Activated CD4-positive, alpha-beta memory T cell treated with anti-CD3 and anti-CD28 coated beads for 36 hours (primary cell): ENCODE results near the gene HSPBP1. TPM values are rescaled to one million over a fixed set of nuclear protein-coding genes. Genes with fewer than 3 reads are reported as not detected.
A peak's percentile ranks its signal among the peaks of the same experiment; 100 is the strongest.

Experiments
- CTCF ChIA-PET: fragments of 350-600 bp; sonication (Branson Sonifier 250); formaldehyde crosslinking; loops from one replicate; lab custom pipeline; 2021; ENCODE audit warnings: antibody characterized with exemption, inconsistent platforms; lab: Charles Lee
- POLR2A ChIA-PET: fragments of 350-600 bp; sonication (Branson Sonifier 250); formaldehyde crosslinking; loops from one replicate; lab custom pipeline; 2021; ENCODE audit warnings: antibody characterized with exemption; lab: Charles Lee
- DNase-seq: peaks from one replicate; pipeline ENCODE4 v3.0.0-alpha.2; 2020
- H3K27ac Mint-ChIP-seq: one replicate; pipeline ENCODE4 v1.8.0; 2021; ENCODE audit warnings: mixed read lengths
- H3K27me3 Mint-ChIP-seq: one replicate; pipeline ENCODE4 v1.8.0; 2021; ENCODE audit warnings: mixed read lengths
- H3K36me3 Mint-ChIP-seq: one replicate; pipeline ENCODE4 v1.8.0; 2021; ENCODE audit warnings: mixed read lengths
- H3K4me1 Mint-ChIP-seq: one replicate; pipeline ENCODE4 v1.8.0; 2021; ENCODE audit warnings: low read depth, mixed read lengths
- H3K4me3 Mint-ChIP-seq: one replicate; pipeline ENCODE4 v1.8.0; 2021; ENCODE audit warnings: mild to moderate bottlenecking, mixed read lengths
- H3K9me3 Mint-ChIP-seq: one replicate; pipeline ENCODE4 v1.8.0; 2021; ENCODE audit warnings: mixed read lengths
- intact Hi-C: fragments of 100-400 bp; cut with micrococcal nuclease; formaldehyde crosslinking; loops from one replicate; pipeline ENCODE4 v1.15.1; 2023
- total RNA-seq, 2 experiments: library from RNA; stranded (reverse); gene quantifications; one replicate each; pipeline ENCODE4 v1.2.3, GENCODE V29; 2021

The HSPBP1 gene
- total RNA-seq, 2 experiments from 2014 or later = 45.0 to 45.4 TPM

- intact Hi-C loops = no loop called here
- Mint-ChIP-seq H3K27ac (no peak overlapping the region), H3K4me1 (no peaks in the 10 kb centered on the region), H3K36me3 (peaks cover 29% of the 10 kb centered on the region), H3K4me3 (no peak overlapping the region), H3K27me3 (no peaks in the 10 kb centered on the region), H3K9me3 (peaks cover 7% of the 10 kb centered on the region)
- POLR2A ChIA-PET = no interaction called here
- DNase-seq = no peak
- CTCF ChIA-PET = interaction anchor here (1.1 to 1.2 kb wide), 2 partner anchors 109 to 198 kb away, joined by 3 read pairs; no protein-coding TSS in a partner anchor
Measured at GRCh38 chr19:55269299-55269698, 10.6 kb downstream of the HSPBP1 start.

- H3K9me3 Mint-ChIP-seq = peaks cover 7% of the 10 kb centered on the region
- intact Hi-C loops = no loop called here
- no peaks in the 10 kb centered on the region for H3K4me1 Mint-ChIP-seq
- H3K36me3 Mint-ChIP-seq = peaks cover 16% of the 10 kb centered on the region
- DNase-seq = no peak
- no peaks in the 10 kb centered on the region for H3K27me3 Mint-ChIP-seq
- no peak overlapping the region for H3K27ac Mint-ChIP-seq
- ChIA-PET POLR2A (no interaction called here), CTCF (no interaction called here)
- H3K4me3 Mint-ChIP-seq = no peak overlapping the region
Measured at GRCh38 chr19:55266840-55267239, 13.1 kb downstream of the HSPBP1 start.

GRCh38 chr19:55266404-55266803 lies 13.5 kb downstream of the HSPBP1 start:
- Mint-ChIP-seq H3K36me3 (peaks cover 16% of the 10 kb centered on the region), H3K4me3 (no peak overlapping the region), H3K4me1 (no peaks in the 10 kb centered on the region), H3K9me3 (peaks cover 7% of the 10 kb centered on the region), H3K27ac (no peak overlapping the region), H3K27me3 (no peaks in the 10 kb centered on the region)
- CTCF ChIA-PET = no interaction called here
- POLR2A ChIA-PET = no interaction called here
- no peak for DNase-seq
- intact Hi-C loops = no loop called here

GRCh38 chr19:55265723-55266386 lies 14.1 kb downstream of the HSPBP1 start:
- peaks cover 7% of the 10 kb centered on the region for H3K9me3 Mint-ChIP-seq
- ChIA-PET CTCF (no interaction called here), POLR2A (no interaction called here)
- H3K27ac Mint-ChIP-seq = no peak overlapping the region
- no peak overlapping the region for H3K4me3 Mint-ChIP-seq
- peaks cover 15% of the 10 kb centered on the region for H3K36me3 Mint-ChIP-seq
- intact Hi-C loops = no loop called here
- H3K27me3 Mint-ChIP-seq = no peaks in the 10 kb centered on the region
- DNase-seq = no peak
- no peaks in the 10 kb centered on the region for H3K4me1 Mint-ChIP-seq

- Mint-ChIP-seq H3K4me1 (peaks cover 4% of the 10 kb centered on the region), H3K36me3 (peaks cover 12% of the 10 kb centered on the region), H3K27me3 (no peaks in the 10 kb centered on the region), H3K9me3 (peaks cover 7% of the 10 kb centered on the region), H3K4me3 (no peak overlapping the region), H3K27ac (no peak overlapping the region)
- CTCF ChIA-PET = no interaction called here
- intact Hi-C loops = no loop called here
- POLR2A ChIA-PET = no interaction called here
- DNase-seq = no peak
Measured at GRCh38 chr19:55265173-55265572, 14.7 kb downstream of the HSPBP1 start.

- POLR2A ChIA-PET = no interaction called here
- Mint-ChIP-seq H3K9me3 (peaks cover 7% of the 10 kb centered on the region), H3K36me3 (peaks cover 10% of the 10 kb centered on the region), H3K27me3 (no peaks in the 10 kb centered on the region), H3K27ac (no peak overlapping the region), H3K4me1 (peaks cover 8% of the 10 kb centered on the region), H3K4me3 (no peak overlapping the region)
- CTCF ChIA-PET = no interaction called here
- intact Hi-C loops = no loop called here
- no peak for DNase-seq
Measured at GRCh38 chr19:55264531-55264930, 15.4 kb downstream of the HSPBP1 start.

- ChIA-PET CTCF (interaction anchor here (1.8 to 1.9 kb wide), 2 partner anchors 40 to 242 kb away, joined by 5 read pairs; no protein-coding TSS in a partner anchor), POLR2A (interaction anchor here (1.1 kb wide), 1 partner anchor 77 kb away, joined by 4 read pairs; the partner anchor contains the start of gene KMT5C)
- no peak for DNase-seq
- intact Hi-C loops = no loop called here
- H3K36me3 Mint-ChIP-seq = peaks cover 13% of the 10 kb centered on the region
- peaks cover 7% of the 10 kb centered on the region for H3K9me3 Mint-ChIP-seq
- H3K4me3 Mint-ChIP-seq = no peak overlapping the region
- no peaks in the 10 kb centered on the region for H3K27me3 Mint-ChIP-seq
- peaks cover 13% of the 10 kb centered on the region for H3K4me1 Mint-ChIP-seq
- H3K27ac Mint-ChIP-seq = peak overlapping the region; percentile 1
Measured at GRCh38 chr19:55262359-55262758, 17.6 kb downstream of the HSPBP1 start.

GRCh38 chr19:55261671-55262126 lies 18.2 kb downstream of the HSPBP1 start:
- H3K27me3 Mint-ChIP-seq = no peaks in the 10 kb centered on the region
- ChIA-PET POLR2A (interaction anchor here (1.1 kb wide), 1 partner anchor 78 kb away, joined by 4 read pairs; the partner anchor contains the start of gene KMT5C), CTCF (interaction anchor here (1.8 to 1.9 kb wide), 2 partner anchors 40 to 242 kb away, joined by 5 read pairs; no protein-coding TSS in a partner anchor)
- no peak overlapping the region for H3K27ac Mint-ChIP-seq
- intact Hi-C loops = no loop called here
- H3K36me3 Mint-ChIP-seq = peaks cover 17% of the 10 kb centered on the region
- no peak for DNase-seq
- H3K4me3 Mint-ChIP-seq = no peak overlapping the region
- H3K9me3 Mint-ChIP-seq = peaks cover 5% of the 10 kb centered on the region
- peaks cover 16% of the 10 kb centered on the region for H3K4me1 Mint-ChIP-seq

GRCh38 chr19:55259540-55260210 lies 20.2 kb downstream of the HSPBP1 start:
- DNase-seq = no peak
- ChIA-PET POLR2A (interaction anchor here (0.6 to 1.7 kb wide), 14 partner anchors 9 to 811 kb away, joined by 3 to 17 read pairs (median 4); partner anchors contain the start of genes HSPBP1, KMT5C, LENG8 and PPP1R12C), CTCF (interaction anchor here (0.5 to 1.8 kb wide), 8 partner anchors 34 to 365 kb away, joined by 3 to 14 read pairs (median 3); partner anchors contain the start of genes TMEM238 and ZNF784)
- Mint-ChIP-seq H3K27ac (peak overlapping the region; percentile 98), H3K36me3 (peaks cover 32% of the 10 kb centered on the region), H3K27me3 (no peaks in the 10 kb centered on the region), H3K4me1 (peaks cover 30% of the 10 kb centered on the region), H3K4me3 (peak overlapping the region; percentile 83), H3K9me3 (no peaks in the 10 kb centered on the region)
- intact Hi-C loops = loop anchor here (1.0 to 10.0 kb wide), 14 partner anchors 8 to 383 kb away; partner anchors contain the start of genes FIZ1, HSPBP1, ISOC2 and KMT5C

GRCh38 chr19:55258828-55259539 lies 20.9 kb downstream of the HSPBP1 start, which contains the start of gene PPP6R1:
TSS of gene PPP6R1 (minus strand) at chr19:55259017. CDS start at chr19:55247103, 11,914 bp downstream.
- intact Hi-C loops = loop anchor here (1.0 to 10.0 kb wide), 14 partner anchors 8 to 383 kb away; partner anchors contain the start of genes FIZ1, HSPBP1, ISOC2 and KMT5C
- ChIA-PET CTCF (interaction anchor here (0.5 to 1.8 kb wide), 8 partner anchors 35 to 365 kb away, joined by 3 to 14 read pairs (median 3); partner anchors contain the start of genes TMEM238 and ZNF784), POLR2A (interaction anchor here (0.6 to 1.7 kb wide), 14 partner anchors 8 to 810 kb away, joined by 3 to 17 read pairs (median 4); partner anchors contain the start of genes HSPBP1, KMT5C, LENG8 and PPP1R12C)
- H3K4me3 Mint-ChIP-seq = peak within 1 kb of the TSS; percentile 93
- DNase-seq = peak; percentile 96
- H3K27me3 Mint-ChIP-seq = no peaks in the 10 kb centered on the region
- peak within 1 kb of the TSS; percentile 98 for H3K27ac Mint-ChIP-seq
- H3K9me3 Mint-ChIP-seq = no peaks in the 10 kb centered on the region
- peaks cover 30% of the 10 kb centered on the region for H3K4me1 Mint-ChIP-seq
- peaks cover 32% of the 10 kb centered on the region for H3K36me3 Mint-ChIP-seq

GRCh38 chr19:55258476-55258827 lies 21.5 kb downstream of the HSPBP1 start:
- H3K4me3 Mint-ChIP-seq = peak overlapping the region; percentile 83
- H3K36me3 Mint-ChIP-seq = peaks cover 36% of the 10 kb centered on the region
- intact Hi-C loops = loop anchor here (2.0 to 10.0 kb wide), 6 partner anchors 34 to 384 kb away; partner anchors contain the start of genes PPP1R12C, ZNF580, ZNF581 and ZNF628
- peak; percentile 49 for DNase-seq
- H3K9me3 Mint-ChIP-seq = no peaks in the 10 kb centered on the region
- CTCF ChIA-PET = interaction anchor here (1.1 to 1.8 kb wide), 3 partner anchors 43 to 366 kb away, joined by 3 to 14 read pairs (median 3); partner anchors contain the start of gene ZNF784
- peak overlapping the region; percentile 98 for H3K27ac Mint-ChIP-seq
- H3K4me1 Mint-ChIP-seq = peaks cover 36% of the 10 kb centered on the region
- POLR2A ChIA-PET = interaction anchor here (1.0 to 3.4 kb wide), 6 partner anchors 7 to 374 kb away, joined by 4 to 20 read pairs (median 10); partner anchors contain the start of genes HSPBP1, KMT5C, TMEM238 and UBE2S
- H3K27me3 Mint-ChIP-seq = no peaks in the 10 kb centered on the region
